Fibroblast of upper back skin (primary cell): ENCODE measurements around the gene GTPBP2.
"Not testable (repeated sequence)": the region's sequence is repeated elsewhere in the genome, so short reads cannot be mapped to it uniquely, and the experiment has no call there.

Experiments
- DNase-seq: peaks from one replicate; pipeline ENCODE4 v3.0.0-alpha.2; 2013

Gene GTPBP2

DNA sequence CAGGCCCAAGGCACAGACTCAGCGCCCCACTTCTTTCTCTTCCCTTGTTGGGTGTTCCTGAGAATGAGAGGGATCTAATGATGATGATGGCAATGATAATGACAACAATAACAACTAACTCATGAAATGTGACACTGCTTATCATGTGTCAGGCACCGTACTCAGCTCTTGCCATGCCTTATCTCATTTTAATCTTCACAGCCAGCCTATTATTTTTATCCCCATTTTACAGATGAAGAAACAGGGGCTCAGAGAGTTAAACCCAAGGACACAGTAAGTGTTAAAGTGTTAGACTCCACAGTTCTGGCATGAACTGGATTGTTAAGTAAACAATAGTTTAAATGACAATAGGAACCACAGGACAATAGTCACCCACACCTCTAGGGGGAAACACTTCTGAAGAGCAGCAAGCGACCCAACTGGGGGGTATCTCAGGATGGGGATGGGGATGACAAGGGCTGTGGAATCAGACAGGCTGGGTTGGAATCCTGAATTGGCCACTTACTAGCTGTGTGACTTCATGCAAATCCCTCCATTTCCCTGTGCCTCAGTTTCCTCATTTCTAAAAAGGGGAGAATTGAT, 28.2 kb upstream of the GTPBP2 start:
- DNase-seq: no peak

DNA sequence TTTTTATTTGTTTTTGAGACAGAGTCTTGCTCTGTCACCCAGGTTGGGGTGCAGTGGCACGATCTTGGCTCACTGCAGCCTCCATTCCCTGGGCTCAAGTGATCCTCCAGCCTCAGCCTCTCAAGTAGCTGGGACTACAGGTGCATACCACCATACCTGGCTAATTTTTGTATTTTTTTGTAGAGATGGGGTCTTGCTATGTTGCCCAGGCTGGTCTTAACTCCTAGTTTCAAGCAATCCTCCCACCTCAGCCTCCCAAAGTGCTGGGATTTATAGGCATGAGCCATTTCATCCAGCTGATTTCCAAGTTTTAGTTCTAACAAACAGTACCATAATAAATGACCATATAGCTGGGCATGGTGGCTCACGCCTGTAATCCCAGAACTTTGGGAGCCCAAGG, 23.8 kb upstream of the GTPBP2 start:
- DNase-seq: not testable (repeated sequence)

DNA sequence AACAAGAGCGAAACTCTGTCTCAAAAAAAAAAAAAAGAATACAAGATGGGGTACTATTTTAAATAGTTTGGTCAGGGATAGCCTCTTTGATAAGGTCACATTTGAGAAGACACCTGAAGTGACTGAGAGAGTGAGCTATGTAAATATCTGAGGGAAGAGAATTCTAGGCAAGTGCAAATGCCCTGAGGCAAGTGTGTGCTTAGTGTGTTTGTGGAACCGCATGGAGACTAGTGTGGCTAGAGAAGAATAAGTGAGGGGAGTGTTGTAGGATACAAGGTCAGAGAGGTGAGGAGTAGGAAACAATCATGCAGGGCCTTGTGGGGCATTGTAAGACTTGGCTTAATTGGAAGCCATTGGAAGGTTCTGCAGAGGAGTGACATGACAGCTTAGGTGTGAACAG, 19.2 kb upstream of the GTPBP2 start:
- no peak for DNase-seq

DNA sequence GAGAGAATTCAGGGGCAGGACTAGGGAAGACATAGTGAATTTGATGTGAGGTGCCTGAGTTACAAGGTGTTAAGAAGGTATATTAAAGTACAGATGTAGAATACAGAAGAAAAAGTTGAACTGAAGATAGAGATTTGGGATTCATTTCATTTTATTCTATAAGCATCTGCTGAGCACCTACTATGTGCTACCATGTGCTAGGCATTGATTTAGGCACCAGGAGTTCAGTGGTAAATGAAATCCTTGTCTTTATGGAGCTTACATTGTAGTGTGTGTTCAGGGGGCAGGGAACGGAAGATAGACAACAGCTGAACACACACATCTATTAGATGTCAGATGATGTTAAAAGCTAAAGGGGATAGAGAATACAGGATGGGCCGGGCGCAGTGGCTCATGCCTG, 18.5 kb upstream of the GTPBP2 start:
- no peak for DNase-seq

DNA sequence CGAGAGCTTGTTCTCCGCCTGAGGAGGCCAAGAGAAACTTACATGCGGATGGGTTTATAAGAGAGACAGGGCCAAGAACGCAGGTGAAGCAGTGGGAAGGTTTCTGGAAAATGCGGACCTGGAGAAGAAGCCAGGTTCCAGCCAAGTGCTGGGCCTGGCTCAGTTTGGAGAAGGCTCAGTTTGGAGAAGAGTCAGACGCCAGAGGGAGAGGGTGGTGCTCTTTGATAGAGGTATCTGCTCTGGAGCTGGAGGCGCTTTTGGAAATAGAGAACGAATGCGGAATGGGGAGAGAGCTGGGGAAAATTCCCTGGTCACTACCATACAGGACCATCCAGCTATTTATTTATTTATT, 16.5 kb upstream of the GTPBP2 start:
- no peak for DNase-seq

DNA sequence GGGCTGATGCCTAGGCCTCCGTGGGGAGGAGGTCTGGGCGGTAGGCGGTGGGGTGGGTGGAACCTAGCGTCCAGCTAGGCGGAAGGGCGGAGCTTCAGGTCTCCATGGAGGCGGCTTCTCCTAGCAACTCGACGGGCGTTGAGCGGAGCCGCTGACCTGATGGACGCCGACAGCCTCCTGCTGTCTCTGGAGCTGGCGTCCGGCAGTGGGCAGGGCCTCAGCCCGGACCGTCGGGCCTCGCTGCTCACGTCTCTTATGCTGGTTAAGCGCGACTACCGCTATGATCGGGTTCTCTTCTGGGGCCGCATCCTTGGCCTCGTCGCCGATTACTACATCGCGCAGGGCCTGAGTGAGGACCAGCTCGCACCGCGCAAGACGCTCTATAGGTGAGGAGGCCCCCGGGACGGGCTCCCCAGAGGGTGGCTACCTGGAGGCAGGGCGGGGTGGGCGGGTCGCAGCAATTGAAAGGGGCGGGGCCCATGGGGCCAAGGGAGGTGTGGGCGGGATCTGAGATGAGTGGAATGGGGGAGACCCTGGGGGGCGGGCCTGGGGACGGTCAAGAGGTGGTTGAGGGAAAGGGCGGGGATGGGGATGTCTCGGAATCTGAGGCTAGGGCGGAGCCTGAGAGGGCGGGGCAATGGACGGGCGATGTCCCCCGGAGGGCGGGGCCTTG, 16.0 kb upstream of the GTPBP2 start, which contains the start of gene RSPH9:
RSPH9 (plus strand) TSS at position 97 of the 673 bp plus-strand sequence; CDS start at position 160, 63 bp downstream.
- DNase-seq: peak; percentile 54

DNA sequence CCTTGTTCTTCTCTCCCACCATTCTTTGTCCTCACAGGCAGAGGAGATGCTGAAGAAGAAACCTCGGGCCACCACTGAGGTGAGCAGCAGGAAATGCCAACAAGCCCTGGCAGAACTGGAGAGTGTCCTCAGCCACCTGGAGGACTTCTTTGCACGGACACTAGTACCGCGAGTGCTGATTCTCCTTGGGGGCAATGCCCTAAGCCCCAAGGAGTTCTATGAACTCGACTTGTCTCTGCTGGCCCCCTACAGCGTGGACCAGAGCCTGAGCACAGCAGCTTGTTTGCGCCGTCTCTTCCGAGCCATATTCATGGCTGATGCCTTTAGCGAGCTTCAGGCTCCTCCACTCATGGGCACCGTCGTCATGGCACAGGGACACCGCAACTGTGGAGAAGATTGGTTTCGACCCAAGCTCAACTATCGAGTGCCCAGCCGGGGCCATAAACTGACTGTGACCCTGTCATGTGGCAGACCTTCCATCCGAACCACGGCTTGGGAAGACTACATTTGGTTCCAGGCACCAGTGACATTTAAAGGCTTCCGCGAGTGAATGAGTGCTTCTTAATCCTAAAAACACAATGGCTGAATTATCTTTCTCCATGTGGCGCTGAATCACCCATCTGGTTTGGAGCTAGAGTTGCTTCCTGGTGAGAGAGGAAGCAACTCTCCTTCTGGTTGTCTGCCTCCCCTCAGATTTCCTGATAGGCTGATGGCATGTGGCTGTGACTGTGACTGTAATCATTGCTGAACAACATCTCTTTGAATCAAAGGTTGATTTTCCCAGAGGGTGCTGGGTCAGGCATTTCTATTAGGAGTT, 11.1 kb upstream of the GTPBP2 start:
- DNase-seq: no peak

DNA sequence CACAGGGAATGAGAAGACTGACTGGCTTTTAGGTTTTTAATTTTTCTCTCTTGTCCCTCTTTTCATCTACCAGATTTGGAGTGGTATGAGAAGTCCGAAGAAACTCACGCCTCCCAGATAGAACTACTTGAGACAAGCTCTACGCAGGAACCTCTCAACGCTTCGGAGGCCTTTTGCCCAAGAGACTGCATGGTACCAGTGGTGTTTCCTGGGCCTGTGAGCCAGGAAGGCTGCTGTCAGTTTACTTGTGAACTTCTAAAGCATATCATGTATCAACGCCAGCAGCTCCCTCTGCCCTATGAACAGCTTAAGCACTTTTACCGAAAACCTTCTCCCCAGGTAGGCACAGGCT, 7.2 kb upstream of the GTPBP2 start:
- DNase-seq: no peak

DNA sequence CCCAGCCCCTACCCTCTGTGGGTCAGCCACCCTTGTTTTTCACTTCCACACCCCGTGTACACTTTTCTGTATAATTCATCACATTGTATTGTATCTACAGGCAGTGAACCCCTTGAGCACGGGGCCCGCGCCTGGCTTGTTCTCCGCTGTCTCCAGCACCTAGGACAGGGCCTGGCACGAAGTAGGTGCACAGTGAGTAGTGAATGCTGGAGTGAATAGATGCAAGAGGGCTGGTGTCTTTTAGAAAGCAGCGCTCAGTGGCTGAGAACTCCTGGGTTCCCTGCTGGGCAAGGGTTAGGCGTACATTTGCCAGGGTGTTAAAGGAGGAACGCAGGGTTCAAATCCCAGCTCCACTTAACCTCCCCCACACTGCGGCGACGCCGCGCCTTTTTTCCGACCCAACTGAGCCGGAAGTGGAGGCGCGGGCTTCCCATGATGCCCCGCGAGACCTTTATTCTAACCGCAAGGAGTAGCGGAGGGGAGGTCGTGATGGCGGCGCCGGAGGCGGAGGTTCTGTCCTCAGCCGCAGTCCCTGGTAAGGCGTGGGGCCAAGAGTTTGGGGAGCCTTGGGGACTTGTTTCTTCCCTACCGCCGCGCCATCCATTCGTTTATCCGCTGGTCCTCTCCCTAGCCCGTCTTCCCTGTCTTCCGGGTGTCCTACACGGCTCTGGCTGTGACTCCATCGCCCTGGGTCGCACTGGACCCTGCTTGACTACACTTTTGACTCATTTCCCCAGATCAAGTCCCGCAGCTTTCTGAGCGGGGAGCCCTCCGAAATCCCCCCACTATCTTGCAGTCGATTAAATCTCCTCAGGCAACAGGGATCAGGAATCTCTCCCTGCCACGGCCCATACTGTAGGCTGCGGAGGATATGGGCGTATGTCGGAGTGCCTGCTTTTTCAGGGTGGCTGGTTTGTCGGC, 6.6 kb upstream of the GTPBP2 start, which contains the start of gene MAD2L1BP:
MAD2L1BP (plus strand) TSS at position 454 of the 921 bp plus-strand sequence; CDS start at position 490, 36 bp downstream.
- peak; percentile 76 for DNase-seq

DNA sequence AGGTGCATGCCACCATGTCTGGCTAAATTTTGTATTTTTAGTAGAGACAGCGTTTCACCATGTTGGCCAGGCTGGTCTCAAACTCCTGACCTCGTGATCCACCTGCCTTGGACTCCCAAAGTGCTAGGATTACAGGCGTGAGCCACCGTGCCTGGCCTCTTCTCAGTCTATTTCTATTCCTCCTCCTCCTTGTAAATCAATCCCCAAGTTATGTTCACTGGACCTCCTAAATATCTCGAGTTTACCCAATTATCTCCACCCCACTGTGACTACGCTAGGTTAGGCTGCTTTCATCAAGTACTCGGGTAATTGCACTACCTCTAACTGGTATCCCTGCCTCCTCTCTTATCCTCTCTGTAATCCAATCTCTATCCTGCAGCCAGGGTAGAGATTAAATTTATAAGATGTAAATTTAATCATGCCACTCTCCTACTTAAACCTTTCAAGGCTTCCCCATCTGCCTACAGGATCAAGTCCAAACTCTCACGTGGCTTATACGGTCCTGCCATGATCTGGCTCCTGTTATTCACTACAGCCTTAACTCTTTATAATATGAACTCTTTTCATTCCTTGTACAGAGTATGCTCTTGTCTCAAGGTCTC, 5.7 kb upstream of the GTPBP2 start:
- DNase-seq: no peak

DNA sequence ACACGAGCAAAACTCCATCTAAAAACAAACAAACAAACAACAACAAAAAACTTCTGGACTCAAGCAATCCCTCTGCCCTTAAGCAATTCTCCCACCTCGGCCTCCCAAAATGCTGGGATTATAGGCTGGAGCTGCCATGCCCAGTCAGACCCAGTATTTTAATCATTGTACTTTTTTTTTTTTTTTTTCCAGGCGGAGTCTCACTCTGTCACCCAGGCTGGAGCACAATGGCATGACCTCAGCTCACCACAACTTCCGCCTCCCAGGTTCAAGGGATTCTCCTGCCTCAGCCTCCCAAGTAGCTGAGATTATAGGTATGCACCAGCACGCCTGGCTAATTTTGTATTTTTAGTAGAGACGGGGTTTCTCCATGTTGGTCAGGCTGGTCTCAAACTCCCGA, 3.9 kb upstream of the GTPBP2 start:
- DNase-seq: not testable (repeated sequence)

DNA sequence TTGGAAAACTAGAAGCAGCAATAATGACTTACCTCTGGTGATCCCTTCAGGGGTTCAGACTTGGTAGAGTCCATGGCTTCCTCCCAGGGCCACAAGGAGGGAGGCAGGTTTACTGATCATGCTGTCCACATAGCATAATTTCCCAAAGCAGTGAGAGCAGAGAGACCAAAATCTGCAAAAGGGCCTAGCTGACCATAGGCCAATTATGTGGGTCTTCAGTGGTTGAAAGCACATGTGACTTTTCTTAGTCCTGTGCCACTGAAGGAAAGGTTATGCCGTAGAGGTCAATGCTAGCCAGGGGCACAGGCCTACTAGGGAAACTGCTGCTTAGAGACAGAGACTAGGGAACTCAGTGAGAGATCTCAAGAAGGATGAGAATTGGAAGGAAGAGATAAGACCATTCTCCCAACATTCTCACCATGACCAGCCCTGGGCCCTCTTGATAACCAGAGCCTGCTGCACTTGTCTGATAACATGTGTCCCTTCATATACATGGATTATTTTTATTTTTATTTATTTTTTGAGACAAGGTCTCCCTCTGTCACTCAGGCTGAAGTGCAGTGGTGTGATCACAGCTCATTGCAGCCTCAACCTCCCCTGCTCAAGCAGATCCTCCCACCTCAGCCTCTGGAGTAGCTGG, 2.0 kb upstream of the GTPBP2 start:
- DNase-seq: no peak

DNA sequence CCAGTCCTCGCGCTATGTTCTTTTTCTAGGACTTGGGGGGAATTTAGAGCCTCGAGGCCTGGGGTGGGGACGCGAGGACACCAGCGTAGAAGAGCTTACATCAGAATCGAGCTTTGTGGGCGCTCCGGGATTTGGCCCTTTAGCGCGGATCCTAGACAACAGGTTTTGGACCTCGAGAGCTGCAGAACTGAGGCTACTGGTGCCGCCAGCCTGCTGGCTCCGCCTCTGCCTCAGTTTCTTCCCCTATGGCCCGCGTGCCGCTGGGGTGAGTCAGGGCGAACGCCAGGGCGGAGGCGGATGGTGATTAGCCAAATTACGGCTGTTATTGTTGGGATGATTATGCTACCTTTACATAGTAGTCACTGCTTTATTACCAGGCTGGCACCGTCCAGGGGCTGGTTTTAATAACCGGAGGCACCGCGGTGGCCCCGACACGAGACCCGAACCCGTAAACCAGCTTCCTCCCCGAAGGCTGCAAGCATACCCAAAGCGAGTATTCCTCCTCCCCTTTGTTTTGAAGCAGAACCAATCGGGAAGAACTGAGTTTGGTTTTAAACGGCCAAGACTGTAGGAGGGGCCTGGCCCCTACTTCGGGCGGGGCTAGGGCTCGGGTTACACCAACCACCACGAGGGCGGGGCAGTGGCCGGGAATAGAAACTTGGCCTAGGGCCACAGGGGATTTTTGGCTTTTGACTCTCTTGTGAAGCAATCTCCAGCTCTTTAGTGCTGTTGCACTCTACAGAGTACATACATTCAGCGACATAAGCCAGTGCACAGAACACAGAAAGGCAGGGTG, 639 bp upstream of the GTPBP2 start:
- peak; percentile 99 for DNase-seq

DNA sequence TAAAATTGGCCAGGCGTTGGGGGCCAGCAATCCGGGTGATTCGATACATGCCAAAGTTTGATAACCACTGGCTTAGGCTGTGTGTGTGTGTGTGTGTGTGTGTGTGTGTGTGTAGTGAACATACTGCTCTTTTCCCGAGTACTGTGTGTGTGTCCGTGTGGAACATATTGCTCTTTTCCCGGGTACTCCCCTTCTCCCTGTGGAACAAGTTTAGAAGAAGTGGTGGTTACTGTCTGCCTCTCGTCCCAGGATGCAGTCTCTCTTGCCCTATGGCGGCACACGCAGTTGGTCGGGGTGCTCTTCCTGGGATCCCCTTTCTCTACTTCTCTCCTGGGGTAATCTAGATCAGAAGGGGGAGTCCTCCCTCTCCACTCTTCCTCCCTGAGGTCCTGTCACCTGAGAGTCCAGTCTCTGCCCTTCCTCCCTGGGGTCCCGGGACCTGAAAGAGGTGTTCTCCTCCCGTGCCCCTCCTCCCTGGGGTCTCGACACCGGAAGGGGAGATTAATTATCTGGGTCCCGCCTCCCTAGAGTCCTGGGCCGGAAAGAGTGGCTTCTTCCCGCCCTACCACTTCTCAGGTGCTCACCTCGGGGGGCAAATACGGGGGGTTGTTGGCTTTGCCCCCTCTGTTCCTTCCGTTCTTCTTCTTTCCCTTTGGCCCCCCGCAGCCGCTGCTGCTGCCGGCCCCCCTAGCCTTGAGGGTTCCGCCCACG, 516 bp downstream of the GTPBP2 start:
- DNase-seq: peak; percentile 57

DNA sequence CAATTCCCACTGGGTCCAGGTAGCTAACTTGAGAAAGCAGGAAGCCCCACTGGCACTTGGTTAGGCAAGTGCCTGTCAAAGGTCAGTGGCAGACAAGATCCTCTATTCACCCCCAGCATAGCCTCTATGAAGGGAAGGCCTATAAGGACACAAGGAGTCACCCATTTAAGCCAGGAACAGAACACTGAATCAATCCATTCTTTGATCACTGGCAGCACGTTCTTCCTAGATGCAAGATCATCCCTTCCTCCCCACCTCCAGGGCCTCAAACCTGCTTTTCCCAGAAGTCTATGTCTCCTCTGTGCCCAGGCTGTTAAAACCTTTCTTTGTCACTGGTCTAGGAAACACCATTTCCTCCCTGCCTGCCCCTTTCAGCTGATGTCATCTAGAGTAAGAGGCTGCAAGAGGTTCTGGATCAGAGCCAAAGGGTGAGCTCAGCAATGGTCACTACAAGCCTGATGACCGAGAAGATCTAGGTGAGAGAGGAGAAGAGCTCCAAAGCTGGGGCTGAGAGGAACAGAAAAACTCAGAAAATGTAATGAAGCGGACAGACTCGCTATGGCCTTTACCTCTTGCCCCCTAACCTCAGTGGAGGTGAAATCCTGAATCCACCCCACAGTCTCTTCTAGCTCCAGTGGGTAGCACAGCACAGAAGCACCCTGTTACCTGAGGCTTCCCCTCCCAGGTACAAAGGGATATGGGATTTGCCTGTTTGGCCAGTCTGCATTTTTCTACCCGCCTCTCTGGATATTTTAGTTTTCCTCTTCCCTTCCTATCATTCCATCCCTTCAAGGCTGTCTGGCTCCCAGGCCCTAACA, 1.8 kb downstream of the GTPBP2 start:
- peak; percentile 97 for DNase-seq

DNA sequence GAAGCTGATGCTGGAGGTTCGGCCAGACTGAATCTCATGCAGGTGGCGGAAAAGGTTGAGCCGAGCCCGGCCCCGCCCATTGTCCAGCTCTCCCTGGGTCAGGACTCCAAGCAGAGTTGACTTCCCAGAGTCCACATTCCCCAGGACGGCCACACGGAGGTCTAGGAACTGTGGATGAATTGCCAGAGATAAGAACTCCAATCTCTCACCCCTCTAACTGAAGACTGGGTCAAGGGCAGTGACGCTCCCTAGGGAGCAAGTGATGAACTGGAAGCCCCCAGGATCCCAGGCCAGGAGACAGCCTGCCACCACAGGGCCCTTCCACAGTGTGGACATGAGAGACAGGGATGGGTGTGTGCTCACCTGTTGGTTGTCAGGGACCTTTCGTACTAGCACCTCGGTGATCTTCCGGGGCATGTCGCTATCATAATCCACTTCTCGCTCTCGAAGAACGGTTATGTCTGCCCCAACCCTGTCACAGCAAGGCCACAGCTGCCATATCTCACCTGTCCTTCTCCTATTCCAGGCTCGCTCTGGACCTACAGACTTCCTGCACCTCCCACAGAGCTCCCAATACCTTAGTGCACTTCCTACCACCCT, 3.6 kb downstream of the GTPBP2 start:
- DNase-seq: no peak

DNA sequence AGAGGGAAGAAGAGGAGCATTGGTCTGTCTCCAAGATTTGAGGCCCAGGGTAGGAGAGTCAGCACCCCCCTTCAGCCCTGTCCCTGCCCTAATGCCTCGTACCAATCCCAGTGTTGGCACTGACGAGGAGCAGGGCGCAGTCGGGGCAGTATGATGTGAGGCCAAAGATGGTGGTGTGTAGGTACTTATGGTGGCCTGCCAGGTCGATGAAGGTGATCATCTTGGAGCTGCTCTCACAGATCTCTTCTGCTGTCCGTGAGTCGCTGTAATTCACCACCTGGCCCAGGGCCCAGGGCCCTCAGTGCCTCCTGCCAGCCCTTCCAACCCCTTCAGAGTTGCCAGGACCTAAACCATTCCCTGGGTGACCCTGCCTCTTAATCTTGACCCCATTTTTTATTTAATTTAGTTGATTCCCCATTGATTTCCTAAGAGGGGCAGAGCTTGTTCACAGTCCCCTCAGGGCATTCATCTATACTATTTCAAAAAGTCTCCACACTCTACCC, 4.2 kb downstream of the GTPBP2 start:
- DNase-seq: no peak

DNA sequence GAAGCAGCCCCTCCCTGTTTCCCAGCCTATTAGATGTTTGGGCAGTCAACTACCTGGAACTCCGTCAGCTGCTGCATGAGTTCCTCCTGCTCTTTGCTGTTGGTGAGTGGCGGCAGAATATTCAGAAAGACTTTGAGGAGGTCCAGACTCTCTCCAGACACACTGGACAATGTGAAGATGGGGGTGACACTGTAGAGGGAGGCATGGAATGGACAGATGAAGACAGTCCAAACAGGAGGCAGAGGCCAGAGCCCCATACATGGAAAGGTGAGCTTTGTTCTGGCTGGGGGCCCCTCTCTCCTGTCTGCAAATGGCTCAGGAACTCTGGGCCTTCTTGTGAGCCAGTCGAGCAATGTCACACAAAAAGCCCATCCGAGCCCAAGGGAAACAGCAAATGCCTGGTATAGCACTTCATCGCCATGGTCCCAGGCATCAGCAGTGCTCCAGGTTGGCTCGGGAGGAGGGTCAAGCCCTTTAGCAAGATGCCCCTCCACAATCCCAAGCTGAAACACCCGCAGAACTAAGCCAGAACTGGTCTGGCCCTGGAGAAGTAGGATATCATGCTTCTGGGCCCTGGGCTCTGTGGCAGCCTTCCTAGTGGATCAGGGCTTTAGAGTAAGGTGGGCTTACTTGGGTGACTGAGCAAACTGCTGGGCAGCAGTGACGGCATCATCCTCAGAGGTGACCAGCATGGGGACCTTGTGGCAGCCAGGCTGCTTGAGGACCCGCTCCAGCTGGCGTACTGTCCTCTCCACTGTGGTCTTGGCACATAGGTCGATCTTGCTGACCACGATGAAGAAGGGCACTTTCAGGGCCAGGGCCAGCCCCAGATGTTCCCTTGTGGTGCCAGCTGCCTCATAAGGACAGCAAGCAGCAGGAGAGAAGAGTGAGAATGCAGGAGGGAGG, 4.9 kb downstream of the GTPBP2 start:
- DNase-seq: no peak
